Measurements from ENCODE around the gene SHANK1. TPM values are rescaled to one million over a fixed set of nuclear protein-coding genes. Genes with fewer than 3 reads are reported as not detected.

SHANK1 gene
- total RNA-seq, 1 donor from 2014 or later: 2.3 TPM

DNA sequence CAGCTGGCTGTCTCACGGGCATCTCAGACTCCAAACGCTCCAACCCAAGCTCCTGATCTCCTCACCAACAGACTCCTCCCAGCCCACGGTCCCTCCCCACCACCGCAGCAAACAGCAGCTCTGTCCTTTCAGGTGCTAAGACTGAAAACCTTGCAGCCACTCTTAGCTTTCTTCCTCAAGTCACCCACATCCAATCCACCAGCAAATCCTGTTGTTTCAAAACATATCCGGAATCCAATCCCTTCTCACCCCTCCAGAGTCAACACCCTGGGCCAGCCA lies 49.6 kb downstream of the SHANK1 start:
- peaks cover 72% of the 10 kb centered on the region for H3K27me3 ChIP-seq
- Mint-ChIP-seq H3K4me3 (peak overlapping the region; percentile 46), H3K27me3 (ENCODE audit: insufficient read depth, low read depth) (peaks cover 30% of the 10 kb centered on the region), H3K4me1 (peaks cover 18% of the 10 kb centered on the region), H3K9me3 (no peaks in the 10 kb centered on the region), H3K36me3 (no peaks in the 10 kb centered on the region), H3K27ac (peak overlapping the region; percentile 50)
- no peak overlapping the region for H3K27ac ChIP-seq
- DNase-seq (ENCODE audit: low spot score): no peak
- no peaks in the 10 kb centered on the region for H3F3A ChIP-seq (ENCODE audit: low read depth)
- no peaks in the 10 kb centered on the region for H3K9me3 ChIP-seq (ENCODE audit: low read depth)
- H3K79me2 ChIP-seq (ENCODE audit: low read depth): no peaks in the 10 kb centered on the region
- no peaks in the 10 kb centered on the region for H3K4me1 ChIP-seq
- no peak overlapping the region for H3K4me3 ChIP-seq
- no peak overlapping the region for H3K9ac ChIP-seq
- no peaks in the 10 kb centered on the region for H3K36me3 ChIP-seq
- H4K20me1 ChIP-seq (ENCODE audit: low read depth): no peaks in the 10 kb centered on the region
- TF ChIP-seq EZH2 (IDR thresholded peaks at IDR 0.05): no peak
- TF ChIP-seq EZH2phosphoT487 (IDR thresholded peaks at IDR 0.05): no peak
- TF ChIP-seq CTCF (IDR thresholded peaks at IDR 0.05): no peak
- no peak overlapping the region for H3K4me2 ChIP-seq
- no peak overlapping the region for H2AFZ ChIP-seq (replicated peaks)

DNA sequence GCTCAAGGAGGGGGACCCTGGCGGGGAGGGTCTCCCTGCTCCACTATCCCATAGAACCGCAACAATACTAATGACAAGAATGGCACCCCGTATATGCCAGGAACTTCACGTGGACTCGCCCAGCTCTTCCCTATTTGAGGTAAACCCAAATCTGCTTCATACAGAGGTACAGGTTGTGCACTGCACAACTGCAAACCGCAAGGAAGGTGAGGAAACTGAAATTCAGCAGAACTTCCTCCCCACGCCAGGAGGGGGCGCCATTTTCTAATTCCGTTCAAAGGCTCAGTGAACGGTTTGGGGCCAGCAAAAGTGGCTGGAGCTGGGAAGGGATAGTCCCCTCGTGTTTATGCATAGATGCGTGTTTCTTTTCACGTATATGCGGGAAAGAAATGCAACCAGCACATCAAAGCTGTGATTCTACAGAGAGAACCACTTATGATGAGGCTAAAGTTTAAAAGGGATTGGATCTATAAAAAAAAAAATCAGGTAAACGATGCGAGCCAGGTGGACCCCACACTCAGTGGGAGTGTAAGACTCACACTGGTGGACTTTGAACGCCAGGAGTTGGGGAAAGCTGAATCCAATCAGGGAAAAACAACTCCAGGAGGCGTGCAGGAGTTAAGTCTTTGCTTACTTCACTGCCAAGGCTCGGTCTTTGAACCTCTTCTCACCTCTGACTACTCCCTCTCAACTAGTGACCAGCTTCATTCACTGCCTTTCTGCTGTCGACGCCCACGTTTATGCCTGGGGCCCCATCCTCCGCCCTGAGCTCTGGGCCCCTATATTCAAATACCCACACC lies 50.1 kb downstream of the SHANK1 start:
- Histone ChIP-seq H3K4me3 (no peak overlapping the region), H3K4me1 (no peaks in the 10 kb centered on the region), H3K4me2 (no peak overlapping the region), H3F3A (ENCODE audit: low read depth) (no peaks in the 10 kb centered on the region), H3K79me2 (ENCODE audit: low read depth) (no peaks in the 10 kb centered on the region), H4K20me1 (ENCODE audit: low read depth) (no peaks in the 10 kb centered on the region), H3K36me3 (no peaks in the 10 kb centered on the region), H3K9ac (no peak overlapping the region), H3K27ac (no peak overlapping the region), H2AFZ (replicated peaks) (no peak overlapping the region), H3K9me3 (ENCODE audit: low read depth) (no peaks in the 10 kb centered on the region), H3K27me3 (peaks cover 72% of the 10 kb centered on the region)
- DNase-seq (ENCODE audit: low spot score): no peak
- peak; percentile 71 for TF ChIP-seq CTCF (IDR thresholded peaks at IDR 0.05)
- peak; percentile 54 for TF ChIP-seq EZH2phosphoT487 (IDR thresholded peaks at IDR 0.05)
- no peak for TF ChIP-seq EZH2 (IDR thresholded peaks at IDR 0.05)
- H3K9me3 Mint-ChIP-seq: no peaks in the 10 kb centered on the region
- H3K27ac Mint-ChIP-seq: peak overlapping the region; percentile 50
- peaks cover 32% of the 10 kb centered on the region for H3K27me3 Mint-ChIP-seq (ENCODE audit: insufficient read depth, low read depth)
- H3K4me1 Mint-ChIP-seq: peaks cover 18% of the 10 kb centered on the region
- H3K4me3 Mint-ChIP-seq: peak overlapping the region; percentile 72
- peaks cover 2% of the 10 kb centered on the region for H3K36me3 Mint-ChIP-seq

DNA sequence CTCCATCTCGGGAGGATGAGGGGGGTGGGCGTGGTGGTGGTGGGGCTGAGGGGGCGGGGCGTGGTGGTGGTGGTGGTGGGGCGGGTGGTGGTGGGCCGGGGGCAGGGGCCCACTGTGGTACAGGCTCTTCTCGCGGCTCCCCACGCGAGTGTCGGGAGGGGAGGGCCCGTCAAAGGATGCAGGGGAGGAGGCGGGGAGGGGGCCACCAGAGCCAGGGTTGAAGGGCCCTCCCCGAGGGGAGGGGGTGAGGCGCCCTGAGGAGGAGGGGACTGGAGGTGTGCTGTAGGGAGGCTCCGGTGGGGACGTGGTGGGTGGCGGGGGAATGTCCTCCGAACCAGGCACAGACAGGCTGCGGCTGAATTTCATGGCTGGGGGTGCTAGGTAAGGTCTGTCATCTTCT lies 50.7 kb downstream of the SHANK1 start:
- Histone ChIP-seq H3K4me3 (no peak overlapping the region), H3K79me2 (ENCODE audit: low read depth) (no peaks in the 10 kb centered on the region), H3K27me3 (peaks cover 72% of the 10 kb centered on the region), H3K4me2 (no peak overlapping the region), H2AFZ (replicated peaks) (no peak overlapping the region), H3K27ac (no peak overlapping the region), H4K20me1 (ENCODE audit: low read depth) (no peaks in the 10 kb centered on the region), H3F3A (ENCODE audit: low read depth) (no peaks in the 10 kb centered on the region), H3K9me3 (ENCODE audit: low read depth) (no peaks in the 10 kb centered on the region), H3K9ac (no peak overlapping the region), H3K36me3 (no peaks in the 10 kb centered on the region), H3K4me1 (no peaks in the 10 kb centered on the region)
- Mint-ChIP-seq H3K27me3 (ENCODE audit: insufficient read depth, low read depth) (peaks cover 30% of the 10 kb centered on the region), H3K36me3 (peaks cover 2% of the 10 kb centered on the region), H3K4me1 (peaks cover 18% of the 10 kb centered on the region), H3K27ac (no peak overlapping the region), H3K9me3 (no peaks in the 10 kb centered on the region), H3K4me3 (peak overlapping the region; percentile 72)
- TF ChIP-seq EZH2phosphoT487 (IDR thresholded peaks at IDR 0.05) (no peak), EZH2 (IDR thresholded peaks at IDR 0.05) (no peak), CTCF (IDR thresholded peaks at IDR 0.05) (no peak)
- no peak for DNase-seq (ENCODE audit: low spot score)
